NT2/D1 (cell line): ENCODE measurements around the gene FADD.
"Not testable (repeated sequence)": the region's sequence is repeated elsewhere in the genome, so short reads cannot be mapped to it uniquely, and the experiment has no call there.

ENCODE experiments used
- DNase-seq: peaks from one replicate; pipeline ENCODE4 v3.0.0-alpha.2; 2011; ENCODE audit warnings: low read depth, low spot score
- H3K27me3 ChIP-seq: 2 replicates; pipeline ENCODE4 v1.6.0; 2011; ENCODE audit warnings: mild to moderate bottlenecking; ENCODE audit not compliant: insufficient read length, insufficient read depth
- H3K36me3 ChIP-seq: 2 replicates; pipeline ENCODE4 v1.6.1; 2011; ENCODE audit warnings: mild to moderate bottlenecking, low read length, mixed read lengths; ENCODE audit not compliant: insufficient read depth, insufficient read length
- H3K4me1 ChIP-seq: 2 replicates; pipeline ENCODE4 v1.5.1; 2011; ENCODE audit not compliant: insufficient read depth, insufficient read length
- H3K4me3 ChIP-seq: 2 replicates; pipeline ENCODE4 v1.5.1; 2011; ENCODE audit warnings: low read depth; ENCODE audit not compliant: insufficient read length
- H3K9ac ChIP-seq: 2 replicates; pipeline ENCODE4 v1.6.0; 2011; ENCODE audit warnings: low read depth; ENCODE audit not compliant: insufficient read length
- H3K9me3 ChIP-seq: 2 replicates; pipeline ENCODE4 v1.5.1; 2011; ENCODE audit warnings: mild to moderate bottlenecking, low read length; ENCODE audit not compliant: insufficient read depth
- SUZ12 ChIP-seq: IDR thresholded peaks from 2 replicates; pipeline ENCODE4 v1.6.1; 2011; ENCODE audit not compliant: insufficient read length, insufficient read depth; ENCODE audit errors: extremely low read depth
- YY1 ChIP-seq: IDR thresholded peaks from 2 replicates; pipeline ENCODE4 v1.6.1; 2011; ENCODE audit not compliant: insufficient read length, insufficient read depth
- ZNF274 ChIP-seq: IDR thresholded peaks from 2 replicates; pipeline ENCODE4 v1.6.1; 2011; ENCODE audit warnings: mild to moderate bottlenecking, low read depth, low read length

FADD gene

DNA sequence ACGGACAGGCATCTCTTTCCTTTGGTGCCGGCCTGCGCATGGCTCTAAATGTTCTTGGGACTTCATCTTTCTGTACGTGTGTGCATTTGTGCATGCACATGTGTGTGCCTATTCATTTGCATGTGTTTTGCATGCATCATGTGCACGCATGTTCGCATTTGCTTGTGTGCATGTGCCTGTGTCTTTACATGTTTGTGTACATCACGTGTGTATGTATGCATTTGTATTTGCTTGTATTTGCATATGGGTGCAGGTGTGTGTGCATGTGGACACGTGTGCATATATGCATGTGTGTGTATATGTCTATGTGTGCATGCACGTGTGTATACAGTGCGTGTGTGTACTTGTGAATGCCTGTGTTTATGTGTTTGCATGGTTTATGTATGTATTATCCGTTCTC, 13.5 kb upstream of the FADD start:
- TF ChIP-seq YY1 (no peak), ZNF274 (no peak), SUZ12 (no peak)
- Histone ChIP-seq H3K4me1 (no peaks in the 10 kb centered on the region), H3K36me3 (no peaks in the 10 kb centered on the region), H3K9ac (no peak overlapping the region), H3K9me3 (no peaks in the 10 kb centered on the region), H3K4me3 (no peak overlapping the region), H3K27me3 (peaks cover 4% of the 10 kb centered on the region)
- DNase-seq: no peak

DNA sequence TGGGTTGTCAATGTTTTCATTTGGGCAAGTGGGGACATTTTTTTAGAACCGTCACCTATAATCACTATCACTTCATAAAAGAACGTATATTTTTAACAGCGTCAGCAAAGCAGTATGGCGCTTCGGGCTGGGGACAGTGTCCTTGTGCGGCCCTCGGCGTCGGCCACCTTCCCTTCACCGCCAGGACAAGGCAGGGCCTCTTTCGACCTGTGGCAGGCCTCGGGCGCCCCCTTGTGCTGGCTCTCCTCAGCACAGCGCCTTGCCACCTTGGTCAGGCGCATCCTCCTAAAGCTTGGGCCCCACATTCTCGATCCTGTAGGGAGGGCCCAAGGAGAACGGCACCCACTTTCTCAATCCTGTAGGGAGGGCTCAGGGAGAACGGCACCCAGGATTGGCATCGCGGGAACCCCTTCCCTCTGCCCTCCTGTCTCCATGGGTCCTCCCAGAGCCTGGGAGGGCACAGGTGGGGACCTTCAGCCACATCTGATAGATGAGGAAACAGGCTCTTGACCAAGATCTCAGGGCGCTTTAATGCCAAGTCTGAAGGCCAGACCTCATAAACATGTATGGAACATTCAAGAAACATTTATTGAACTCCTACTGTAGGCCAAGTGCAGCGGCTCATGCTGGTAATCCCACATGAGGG, 11.5 kb upstream of the FADD start:
- Histone ChIP-seq H3K36me3 (no peaks in the 10 kb centered on the region), H3K4me1 (no peaks in the 10 kb centered on the region), H3K9ac (no peak overlapping the region), H3K9me3 (no peaks in the 10 kb centered on the region), H3K27me3 (peaks cover 12% of the 10 kb centered on the region), H3K4me3 (no peak overlapping the region)
- DNase-seq: peak; percentile 66
- TF ChIP-seq SUZ12 (no peak), ZNF274 (no peak), YY1 (no peak)

DNA sequence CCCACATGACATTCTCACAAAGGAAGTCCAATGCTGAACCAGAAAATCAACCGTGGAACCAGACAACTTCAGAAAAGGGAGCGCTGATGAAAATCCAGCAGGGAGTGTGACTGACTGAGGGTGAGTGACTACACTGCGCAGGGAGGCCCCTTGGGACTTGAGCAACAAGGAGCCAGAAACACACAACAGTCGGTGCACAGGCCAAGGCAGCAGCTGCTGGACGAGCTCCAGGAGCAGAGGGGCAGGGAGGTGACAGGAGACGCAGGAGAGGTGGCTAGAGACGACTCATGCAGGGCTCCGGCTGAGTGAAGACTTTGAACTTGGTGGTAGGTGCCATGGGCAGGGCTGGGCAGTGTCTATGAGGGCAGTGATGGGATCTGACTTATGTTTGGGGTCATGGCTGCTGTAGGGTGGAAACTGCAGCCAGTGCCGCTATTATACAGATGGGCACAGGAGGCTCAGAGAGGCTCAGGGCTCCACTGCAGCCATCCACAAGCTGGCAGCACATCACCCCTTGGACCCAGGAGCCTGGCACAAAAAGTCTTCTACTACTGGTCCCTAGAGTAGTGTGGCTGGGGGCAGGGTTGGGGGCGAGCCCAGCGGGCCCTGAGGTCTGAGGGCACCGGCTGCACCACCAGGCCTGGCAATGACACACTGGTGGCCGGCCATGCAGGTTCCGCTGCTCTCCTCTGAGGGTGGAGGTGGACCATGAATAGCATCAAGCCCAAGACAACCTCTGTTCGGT, 10.3 kb upstream of the FADD start:
- Histone ChIP-seq H3K4me3 (no peak overlapping the region), H3K36me3 (no peaks in the 10 kb centered on the region), H3K9me3 (no peaks in the 10 kb centered on the region), H3K9ac (no peak overlapping the region), H3K4me1 (no peaks in the 10 kb centered on the region), H3K27me3 (peaks cover 12% of the 10 kb centered on the region)
- TF ChIP-seq YY1: no peak
- TF ChIP-seq SUZ12: no peak
- no peak for TF ChIP-seq ZNF274
- DNase-seq: no peak

DNA sequence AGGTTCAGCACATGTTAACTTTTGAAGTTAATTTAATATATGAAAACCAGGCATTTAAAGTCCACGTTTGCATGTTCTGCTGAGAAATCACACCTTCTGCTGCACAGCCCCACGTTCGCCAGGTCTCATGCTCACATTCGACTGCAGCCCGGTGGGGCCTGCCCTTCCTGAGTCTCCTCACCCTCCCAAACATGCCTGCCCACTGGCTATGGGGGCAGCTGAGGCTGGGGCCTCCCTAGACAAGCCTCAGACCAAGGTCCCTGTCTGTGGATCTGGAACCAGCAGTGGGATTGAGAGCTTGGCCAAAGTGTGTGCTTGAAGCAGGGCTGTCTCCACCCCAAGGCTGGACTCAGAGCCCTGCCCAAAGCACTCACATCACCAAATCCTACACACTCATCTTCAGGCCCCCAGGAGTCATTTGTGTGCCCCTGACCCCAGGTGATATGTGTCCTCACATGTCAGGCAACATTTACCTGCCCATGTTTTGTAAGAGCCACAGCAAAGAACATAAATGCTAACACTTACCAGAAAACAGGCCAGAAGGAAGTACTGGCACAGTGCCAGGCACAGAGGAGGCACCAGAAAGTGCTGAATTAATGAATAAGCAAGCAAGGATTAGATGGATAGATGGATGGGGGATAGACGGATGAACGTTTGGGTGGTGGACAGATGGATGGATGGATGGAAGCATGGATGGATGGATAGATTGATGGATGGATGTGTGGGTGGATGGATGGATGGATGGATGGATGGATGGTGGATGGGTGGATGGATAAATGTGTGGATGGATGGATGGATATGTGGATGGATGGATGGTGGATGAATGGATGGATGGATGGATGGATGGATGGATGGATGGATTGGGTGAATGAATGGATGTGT, 9.4 kb upstream of the FADD start:
- no peak overlapping the region for H3K4me3 ChIP-seq
- DNase-seq: no peak
- H3K9me3 ChIP-seq: no peaks in the 10 kb centered on the region
- peaks cover 12% of the 10 kb centered on the region for H3K27me3 ChIP-seq
- no peaks in the 10 kb centered on the region for H3K4me1 ChIP-seq
- no peak overlapping the region for H3K9ac ChIP-seq
- TF ChIP-seq YY1 (no peak), SUZ12 (no peak), ZNF274 (no peak)
- H3K36me3 ChIP-seq: no peaks in the 10 kb centered on the region

DNA sequence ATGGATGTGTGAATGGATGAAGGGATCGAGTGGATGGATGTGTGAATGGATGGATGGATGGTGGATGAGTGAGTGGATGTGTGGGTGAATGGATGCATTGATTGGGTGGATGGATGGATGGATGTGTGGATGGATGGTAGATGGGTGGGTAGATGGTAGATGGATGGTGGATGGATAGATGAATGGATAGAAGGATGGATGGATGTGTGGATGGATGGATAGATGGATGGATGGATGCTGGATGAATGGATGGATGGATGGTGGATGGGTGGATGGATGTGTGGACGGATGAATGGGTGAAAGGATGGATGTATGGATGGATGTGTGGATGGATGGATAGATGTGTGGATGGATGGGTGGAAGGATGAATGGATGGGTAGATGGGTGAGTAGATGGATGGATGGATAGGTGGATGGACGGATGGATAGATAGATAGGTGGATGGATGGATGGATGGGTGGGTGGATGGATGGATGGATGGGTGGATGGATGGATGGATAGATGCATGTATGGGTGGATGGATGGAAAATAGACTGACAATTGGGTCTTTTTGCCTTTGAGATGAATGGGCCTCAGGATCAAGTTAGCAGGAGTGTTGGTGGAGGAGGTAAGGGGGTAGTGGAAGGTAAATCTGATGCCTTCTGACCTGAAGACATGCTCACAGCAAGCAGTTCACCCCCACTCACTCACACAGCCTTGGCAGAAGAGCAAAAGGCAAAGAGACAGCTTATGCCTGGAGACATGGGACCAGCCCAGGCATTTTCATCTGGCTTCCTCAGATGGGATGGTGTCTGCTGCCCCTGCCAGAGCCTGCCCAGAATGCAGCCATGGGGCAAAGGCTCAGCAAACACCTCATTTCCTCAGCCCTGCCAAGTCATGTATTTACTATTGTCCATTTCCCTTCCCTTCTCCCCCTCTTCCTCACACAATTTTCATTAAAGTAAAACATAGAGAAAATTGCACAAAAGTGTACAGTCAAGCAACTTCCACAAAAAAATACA, 8.0 kb upstream of the FADD start:
- TF ChIP-seq YY1 (no peak), ZNF274 (no peak), SUZ12 (no peak)
- Histone ChIP-seq H3K9me3 (no peaks in the 10 kb centered on the region), H3K4me1 (no peaks in the 10 kb centered on the region), H3K27me3 (peaks cover 12% of the 10 kb centered on the region), H3K36me3 (no peaks in the 10 kb centered on the region), H3K4me3 (no peak overlapping the region), H3K9ac (no peak overlapping the region)
- no peak for DNase-seq

DNA sequence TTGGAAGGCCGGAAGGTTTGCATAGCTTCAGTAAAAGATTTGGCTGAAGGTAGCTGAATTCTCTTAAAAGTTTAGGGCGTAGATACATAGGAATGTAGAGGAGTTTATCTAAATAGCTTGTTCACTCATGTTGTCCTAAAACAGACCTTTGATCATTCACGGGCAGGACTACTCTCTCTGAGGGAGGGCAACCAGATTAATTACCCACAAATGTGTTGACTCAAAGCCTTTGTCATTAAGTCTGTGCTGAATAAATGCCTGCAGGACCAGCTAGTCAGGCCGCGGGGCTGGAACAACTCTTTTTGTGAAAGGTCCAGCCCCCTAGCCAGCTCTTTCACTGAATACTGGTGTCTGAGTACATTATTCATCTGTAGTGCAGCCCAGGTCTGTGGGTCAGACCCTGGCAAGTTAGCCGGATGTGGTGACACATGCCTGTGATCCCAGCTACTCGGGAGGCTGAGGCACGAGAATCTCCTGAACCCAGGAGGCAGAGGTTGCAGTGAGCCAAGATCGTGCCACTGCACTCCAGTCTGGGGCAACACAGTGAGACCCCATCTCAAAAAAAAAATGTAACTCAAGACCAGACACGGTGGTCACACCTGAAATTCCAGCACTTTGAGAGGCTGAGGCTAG, 2.8 kb upstream of the FADD start:
- Histone ChIP-seq H3K9ac (no peak overlapping the region), H3K4me3 (no peak overlapping the region), H3K36me3 (peaks cover 16% of the 10 kb centered on the region), H3K9me3 (no peaks in the 10 kb centered on the region; the same call in 1 of the 2 replicates), H3K4me1 (peaks cover 5% of the 10 kb centered on the region), H3K27me3 (peaks cover 2% of the 10 kb centered on the region)
- TF ChIP-seq ZNF274 (no peak), SUZ12 (no peak), YY1 (no peak)
- DNase-seq: no peak

DNA sequence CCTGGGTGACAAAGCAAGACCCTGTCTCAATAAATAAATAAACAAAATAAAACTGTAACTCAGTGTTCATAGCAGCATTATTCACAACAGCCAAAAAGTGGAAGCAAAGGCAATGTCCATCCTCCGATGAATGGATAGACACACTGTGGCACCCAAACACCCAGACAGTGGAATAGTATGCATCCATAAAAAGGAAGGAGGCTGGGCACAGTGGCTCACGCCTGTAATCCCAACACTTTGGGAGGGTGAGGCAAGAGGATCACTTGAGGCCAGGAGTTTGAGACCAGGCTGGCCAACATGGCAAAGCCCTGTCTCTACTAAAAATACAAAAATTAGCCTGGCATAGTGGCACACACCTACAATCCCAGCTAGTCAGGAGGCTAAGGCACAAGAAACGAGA, 2.0 kb upstream of the FADD start:
- not testable (repeated sequence) for H3K4me3 ChIP-seq, H3K4me1 ChIP-seq, H3K9ac ChIP-seq, H3K27me3 ChIP-seq, H3K9me3 ChIP-seq, DNase-seq
- H3K36me3 ChIP-seq: peaks cover 23% of the 10 kb centered on the region
